Measurements from ENCODE around the gene TNNI2.

The TNNI2 gene

GRCh38 chr11:1835671-1836010, 3.1 kb upstream of the TNNI2 start:
- no peak for DNase-seq

GRCh38 chr11:1836011-1836945, 2.5 kb upstream of the TNNI2 start:
- no peak for DNase-seq

GRCh38 chr11:1837171-1838076, 1.4 kb upstream of the TNNI2 start:
- peak; percentile 27 for DNase-seq

GRCh38 chr11:1838077-1838425, 730 bp upstream of the TNNI2 start:
- DNase-seq = no peak

GRCh38 chr11:1839204-1839923, 583 bp downstream of the TNNI2 start:
- no peak for DNase-seq

- DNase-seq = no peak
Observed at GRCh38 chr11:1839924-1840779, 1.4 kb downstream of the TNNI2 start.

- no peak for DNase-seq
Observed at GRCh38 chr11:1840780-1841480, 2.1 kb downstream of the TNNI2 start.

GRCh38 chr11:1841511-1842148, 2.8 kb downstream of the TNNI2 start:
- DNase-seq = no peak

- no peak for DNase-seq
Observed at GRCh38 chr11:1842149-1843097, 3.6 kb downstream of the TNNI2 start.

GRCh38 chr11:1843098-1843473, 4.3 kb downstream of the TNNI2 start:
- DNase-seq = no peak

- no peak for DNase-seq
Observed at GRCh38 chr11:1843796-1844195, 5.0 kb downstream of the TNNI2 start.

GRCh38 chr11:1844221-1845094, 5.7 kb downstream of the TNNI2 start:
- DNase-seq = no peak

GRCh38 chr11:1845095-1845429, 6.3 kb downstream of the TNNI2 start:
- DNase-seq = no peak

- DNase-seq = no peak
Observed at GRCh38 chr11:1845561-1846452, 7.0 kb downstream of the TNNI2 start.

GRCh38 chr11:1846453-1846932, 7.7 kb downstream of the TNNI2 start:
- no peak for DNase-seq

- no peak for DNase-seq
Observed at GRCh38 chr11:1847006-1847735, 8.4 kb downstream of the TNNI2 start.
